AG04450 (cell line): ENCODE results near the gene ACOXL. TPM values are rescaled to one million over a fixed set of nuclear protein-coding genes. Genes with fewer than 3 reads are reported as not detected.

Experiments used
- CTCF ChIA-PET: fragments of 300-600, 350-600 bp; formaldehyde crosslinking; extraction: SDS; loops from one replicate; lab custom pipeline; 2022; ENCODE audit warnings: antibody characterized with exemption, inconsistent platforms; lab: Charles Lee
- POLR2A ChIA-PET: fragments of 350-600 bp; formaldehyde crosslinking; extraction: SDS; loops from one replicate; lab custom pipeline; 2021; ENCODE audit warnings: antibody characterized with exemption, inconsistent platforms; lab: Yijun Ruan, JAX
- DNase-seq: peaks from one replicate; pipeline ENCODE4 v3.0.0-alpha.2; 2011; ENCODE audit warnings: low read depth, low spot score
- H3K27ac ChIP-seq: one replicate; pipeline ENCODE4 v1.5.1; 2012; ENCODE audit warnings: low read depth, low read length, control low read depth
- H3K27me3 ChIP-seq: one replicate; pipeline ENCODE4 v1.6.0; 2012; ENCODE audit warnings: low read length; ENCODE audit not compliant: control insufficient read depth, insufficient read depth
- H3K4me3 ChIP-seq: 2 replicates; pipeline ENCODE4 v1.5.1; 2011; ENCODE audit warnings: mild to moderate bottlenecking, low read depth, low read length, control low read depth
- H3K9me3 ChIP-seq: 2 replicates; pipeline ENCODE4 v1.5.1; 2012; ENCODE audit warnings: low read length; ENCODE audit not compliant: control insufficient read depth, insufficient read depth
- polyA plus RNA-seq: library from polyadenylated mRNA; depleted of rRNA; stranded (reverse); fragments of >200 nt; gene quantifications from 2 replicates; pipeline ENCODE4 v1.2.3, GENCODE V29; 2011
- TF ChIP-seq, protein P1 (sequence below): IDR thresholded peaks from 2 replicates; pipeline ENCODE4 v1.5.1; 2011; ENCODE audit warnings: low read depth, low read length, control low read depth, inconsistent platforms

ACOXL gene
- polyA plus RNA-seq, 1 experiment = not detected

- no peak for DNase-seq
- Histone ChIP-seq H3K4me3 (no peak overlapping the region), H3K27ac (no peak overlapping the region), H3K27me3 (no peaks in the 10 kb centered on the region), H3K9me3 (no peaks in the 10 kb centered on the region)
- CTCF ChIA-PET = no interaction called here
- POLR2A ChIA-PET = no interaction called here
- TF ChIP-seq, protein P1, sequence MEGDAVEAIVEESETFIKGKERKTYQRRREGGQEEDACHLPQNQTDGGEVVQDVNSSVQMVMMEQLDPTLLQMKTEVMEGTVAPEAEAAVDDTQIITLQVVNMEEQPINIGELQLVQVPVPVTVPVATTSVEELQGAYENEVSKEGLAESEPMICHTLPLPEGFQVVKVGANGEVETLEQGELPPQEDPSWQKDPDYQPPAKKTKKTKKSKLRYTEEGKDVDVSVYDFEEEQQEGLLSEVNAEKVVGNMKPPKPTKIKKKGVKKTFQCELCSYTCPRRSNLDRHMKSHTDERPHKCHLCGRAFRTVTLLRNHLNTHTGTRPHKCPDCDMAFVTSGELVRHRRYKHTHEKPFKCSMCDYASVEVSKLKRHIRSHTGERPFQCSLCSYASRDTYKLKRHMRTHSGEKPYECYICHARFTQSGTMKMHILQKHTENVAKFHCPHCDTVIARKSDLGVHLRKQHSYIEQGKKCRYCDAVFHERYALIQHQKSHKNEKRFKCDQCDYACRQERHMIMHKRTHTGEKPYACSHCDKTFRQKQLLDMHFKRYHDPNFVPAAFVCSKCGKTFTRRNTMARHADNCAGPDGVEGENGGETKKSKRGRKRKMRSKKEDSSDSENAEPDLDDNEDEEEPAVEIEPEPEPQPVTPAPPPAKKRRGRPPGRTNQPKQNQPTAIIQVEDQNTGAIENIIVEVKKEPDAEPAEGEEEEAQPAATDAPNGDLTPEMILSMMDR = no peak
These were observed 411.4 kb downstream of the ACOXL start for GRCh38 chr2:111143843-111144198.

DNA sequence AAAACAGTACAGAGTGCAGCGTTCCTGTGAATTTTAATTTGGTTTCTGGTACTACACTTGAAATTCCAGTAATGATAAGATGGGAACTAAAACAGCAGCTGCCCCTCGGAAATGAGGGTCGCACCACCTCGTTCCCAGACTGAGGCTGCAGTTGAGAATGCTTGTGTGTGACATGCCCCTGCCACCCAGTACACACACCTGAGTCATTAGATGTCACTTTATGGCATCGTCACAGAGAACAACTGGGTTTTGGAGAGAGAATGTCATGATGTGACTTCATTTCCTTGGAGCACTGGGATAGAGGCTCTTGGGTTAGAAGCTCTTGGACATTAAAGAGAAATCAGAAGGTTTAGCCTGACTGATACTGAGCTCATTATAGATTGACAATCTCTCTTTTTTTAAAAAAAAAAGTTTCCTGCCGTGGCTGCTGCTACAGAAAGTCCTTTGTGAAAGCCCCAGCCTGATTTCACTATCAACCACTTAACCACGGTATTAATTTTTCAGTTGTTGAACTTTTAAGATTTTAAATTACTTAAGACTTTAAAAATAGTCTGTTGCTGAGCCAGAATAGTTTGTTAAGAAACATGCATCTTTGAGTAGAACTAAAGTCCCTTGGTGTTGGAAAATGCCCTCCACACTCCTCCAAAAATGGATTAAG is 412.9 kb downstream of the ACOXL start:
- Histone ChIP-seq H3K4me3 (no peak overlapping the region), H3K9me3 (no peaks in the 10 kb centered on the region), H3K27ac (no peak overlapping the region), H3K27me3 (no peaks in the 10 kb centered on the region)
- TF ChIP-seq, protein P1 = no peak
- ChIA-PET CTCF (interaction anchor here (1.4 kb wide), 1 partner anchor 10 kb away, joined by 3 read pairs; no protein-coding TSS in a partner anchor), POLR2A (no interaction called here)
- DNase-seq = no peak

- no peaks in the 10 kb centered on the region for H3K9me3 ChIP-seq
- H3K27ac ChIP-seq = no peak overlapping the region
- H3K27me3 ChIP-seq = no peaks in the 10 kb centered on the region
- H3K4me3 ChIP-seq = no peak overlapping the region
- ChIA-PET POLR2A (no interaction called here), CTCF (interaction anchor here (1.4 kb wide), 1 partner anchor 10 kb away, joined by 3 read pairs; no protein-coding TSS in a partner anchor)
- TF ChIP-seq, protein P1 = no peak
- no peak for DNase-seq
These were observed 413.6 kb downstream of the ACOXL start for GRCh38 chr2:111145951-111146350.

DNA sequence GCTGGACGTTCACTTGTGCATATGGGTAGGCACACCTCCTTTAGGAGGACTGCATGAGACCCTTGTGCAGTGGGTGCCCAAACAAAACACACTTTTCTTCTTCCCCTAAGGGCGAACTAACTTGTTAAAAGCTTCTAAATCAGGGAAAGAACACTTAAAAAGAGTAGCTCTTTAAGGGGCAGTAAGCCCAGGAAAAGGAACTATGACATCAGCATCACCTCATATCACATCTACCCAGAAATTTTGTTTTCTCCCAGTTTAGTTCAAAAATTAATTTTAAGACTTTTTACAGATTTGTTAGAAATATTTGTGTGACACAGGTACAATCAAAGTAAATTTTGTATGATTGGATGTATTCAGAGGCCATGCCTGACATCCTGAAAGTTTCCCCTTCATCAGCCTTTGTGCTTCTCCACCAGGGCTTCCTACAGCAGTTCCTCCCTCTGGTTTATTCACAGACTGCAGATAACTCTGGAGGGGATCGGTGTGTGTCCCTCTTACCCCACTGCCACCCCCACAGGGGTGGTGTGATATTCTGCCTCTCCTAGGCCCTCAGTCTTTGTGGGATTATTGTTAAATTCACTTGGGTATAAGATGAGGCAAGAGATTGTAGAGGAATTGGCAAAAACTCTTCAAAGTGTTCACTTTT is 416.0 kb downstream of the ACOXL start:
- H3K4me3 ChIP-seq = no peak overlapping the region
- H3K27me3 ChIP-seq = no peaks in the 10 kb centered on the region
- H3K9me3 ChIP-seq = no peaks in the 10 kb centered on the region
- ChIA-PET CTCF (no interaction called here), POLR2A (no interaction called here)
- H3K27ac ChIP-seq = no peak overlapping the region
- TF ChIP-seq, protein P1 = no peak
- no peak for DNase-seq

- Histone ChIP-seq H3K9me3 (no peaks in the 10 kb centered on the region), H3K4me3 (no peak overlapping the region), H3K27ac (no peak overlapping the region), H3K27me3 (no peaks in the 10 kb centered on the region)
- DNase-seq = no peak
- POLR2A ChIA-PET = no interaction called here
- TF ChIP-seq, protein P1 = no peak
- CTCF ChIA-PET = no interaction called here
These were observed 416.6 kb downstream of the ACOXL start for GRCh38 chr2:111148925-111149324.
